Left colon (tissue), 2 donors: ENCODE results near the gene USP17L21. TPM values are rescaled to one million over a fixed set of nuclear protein-coding genes. Genes with fewer than 3 reads are reported as not detected.
"Not testable (repeated sequence)": the region's sequence is repeated elsewhere in the genome, so short reads cannot be mapped to it uniquely, and the experiment has no call there.

Experiments used
- ATAC-seq: fragments of 200-7000 bp; cut with Tn5 transposase; one replicate; pipeline ENCODE4 v1.9.1; 2020; ENCODE audit warnings: mild to moderate bottlenecking, moderate library complexity
- DNase-seq, 2 donors: peaks; one replicate each; pipeline ENCODE4 v3.0.0-alpha.2; 2020
- intact Hi-C, 2 donors: fragments of 100-400 bp; cut with DNase I in 1 of 2; cut with micrococcal nuclease in 1 of 2; formaldehyde crosslinking; loops; one replicate each; pipeline versions ENCODE4 v1.11.2 to v1.14.0; 2022; cut with DNase I, micrococcal nuclease
- long read RNA-seq: library from polyadenylated mRNA; unstranded; transcript quantifications from one replicate; pipeline ENCODE4 v2.0.0, GENCODE V29; 2021
- total RNA-seq, 2 donors: library from RNA; stranded (reverse); fragmentation: NEBNext Ultra II Directional; extraction: Animal tissue kit (Norgen Biotek cat#: 25700); gene quantifications; one replicate each; pipeline ENCODE4 v1.2.1, GENCODE V29; 2021
- donor health status: DM: no; HTN: no; CAD: no.
- donor health status: DM: yes; HTN: yes; CAD: no.

USP17L21 gene
- not detected for total RNA-seq
- long read RNA-seq: 0 reads

GRCh38 chr4:9262572-9262971 lies at the start of gene USP17L21:
USP17L21 (plus strand) TSS chr4:9262872; CDS start chr4:9262872, 0 bp downstream.
- ATAC-seq, intact Hi-C loops, DNase-seq: not testable (repeated sequence)

- ATAC-seq, intact Hi-C loops: not testable (repeated sequence)
- peak; percentile 1 to 5 for DNase-seq
Observed at GRCh38 chr4:9214701-9215100, 48.0 kb upstream of the USP17L21 start.

GRCh38 chr4:9215105-9215504 lies 47.6 kb upstream of the USP17L21 start, which contains the start of gene USP17L11:
USP17L11 (plus strand) TSS chr4:9215405; CDS start chr4:9215405, 0 bp downstream.
- ATAC-seq, DNase-seq: not testable (repeated sequence)

GRCh38 chr4:9219852-9220251 lies 42.8 kb upstream of the USP17L21 start, which contains the start of gene USP17L12:
USP17L12 (plus strand) TSS chr4:9220152; CDS start chr4:9220152, 0 bp downstream.
- intact Hi-C loops, DNase-seq, ATAC-seq: not testable (repeated sequence)

More at GRCh38 chr4:9215105-9215504, 47.6 kb upstream of the USP17L21 start, which contains the start of gene USP17L11:
- intact Hi-C loops: not testable (repeated sequence)

- DNase-seq, ATAC-seq, intact Hi-C loops: not testable (repeated sequence)
Observed at GRCh38 chr4:9224596-9224995, 38.1 kb upstream of the USP17L21 start, which contains the start of gene USP17L13. USP17L13 (plus strand) TSS chr4:9224896; CDS start chr4:9224896, 0 bp downstream.

GRCh38 chr4:9230249-9230648 lies 32.4 kb upstream of the USP17L21 start:
- ATAC-seq, DNase-seq, intact Hi-C loops: not testable (repeated sequence)

GRCh38 chr4:9234085-9234484 lies 28.6 kb upstream of the USP17L21 start, which contains the start of gene USP17L15:
USP17L15 (plus strand) TSS chr4:9234385; CDS start chr4:9234385, 0 bp downstream.
- ATAC-seq, DNase-seq, intact Hi-C loops: not testable (repeated sequence)

- DNase-seq: peak; percentile 0 to 8
- ATAC-seq, intact Hi-C loops: not testable (repeated sequence)
Observed at GRCh38 chr4:9238461-9238860, 24.2 kb upstream of the USP17L21 start.

GRCh38 chr4:9243579-9243978 lies 19.1 kb upstream of the USP17L21 start, which contains the start of gene USP17L17:
USP17L17 (plus strand) TSS chr4:9243879; CDS start chr4:9243879, 0 bp downstream.
- ATAC-seq, DNase-seq, intact Hi-C loops: not testable (repeated sequence)

GRCh38 chr4:9247953-9248680 lies 14.6 kb upstream of the USP17L21 start, which contains the start of gene USP17L18:
USP17L18 (plus strand) TSS chr4:9248630; CDS start chr4:9248630, 0 bp downstream.
- DNase-seq: peak in 1 of 2 donors; percentile 24
- intact Hi-C loops, ATAC-seq: not testable (repeated sequence)

GRCh38 chr4:9253078-9253477 lies 9.6 kb upstream of the USP17L21 start, which contains the start of gene USP17L19:
USP17L19 (plus strand) TSS chr4:9253378; CDS start chr4:9253378, 0 bp downstream.
- ATAC-seq, intact Hi-C loops, DNase-seq: not testable (repeated sequence)

GRCh38 chr4:9257824-9258223 lies 4.8 kb upstream of the USP17L21 start, which contains the start of gene USP17L20:
USP17L20 (plus strand) TSS chr4:9258124; CDS start chr4:9258124, 0 bp downstream.
- DNase-seq, ATAC-seq, intact Hi-C loops: not testable (repeated sequence)

- ATAC-seq, intact Hi-C loops, DNase-seq: not testable (repeated sequence)
Observed at GRCh38 chr4:9267319-9267718, 4.6 kb downstream of the USP17L21 start, which contains the start of gene USP17L22. USP17L22 (plus strand) TSS chr4:9267619; CDS start chr4:9267619, 0 bp downstream.

- DNase-seq: peak in 1 of 2 donors; percentile 52
- intact Hi-C loops, ATAC-seq: not testable (repeated sequence)
Observed at GRCh38 chr4:9271719-9272118, 9.0 kb downstream of the USP17L21 start.

Other genes starting within 250 kb of the USP17L21 start
- not detected for gene FAM90A26, start 92.5 kb upstream of the USP17L21 start, total RNA-seq
- not detected for gene USP17L10, start 52.2 kb upstream of the USP17L21 start, total RNA-seq
- gene USP17L11, start 47.5 kb upstream of the USP17L21 start, total RNA-seq: not detected
- not detected for gene USP17L12, start 42.7 kb upstream of the USP17L21 start, total RNA-seq
- not detected for gene USP17L13, start 38.0 kb upstream of the USP17L21 start, total RNA-seq
- gene USP17L15, start 28.5 kb upstream of the USP17L21 start, total RNA-seq: not detected
- gene USP17L17, start 19.0 kb upstream of the USP17L21 start, total RNA-seq: not detected
- not detected for gene USP17L18, start 14.2 kb upstream of the USP17L21 start, total RNA-seq
- not detected for gene USP17L19, start 9.5 kb upstream of the USP17L21 start, total RNA-seq
- gene USP17L20, start 4.7 kb upstream of the USP17L21 start, total RNA-seq: not detected
- gene USP17L22, start 4.7 kb downstream of the USP17L21 start, total RNA-seq: not detected
- gene USP17L24, start 62.3 kb downstream of the USP17L21 start, total RNA-seq: not detected
- gene USP17L25, start 67.0 kb downstream of the USP17L21 start, total RNA-seq: not detected
- not detected for gene USP17L26, start 71.8 kb downstream of the USP17L21 start, total RNA-seq
- gene USP17L5, start 76.5 kb downstream of the USP17L21 start, total RNA-seq: not detected
- not detected for gene USP17L27, start 81.3 kb downstream of the USP17L21 start, total RNA-seq
- gene USP17L28, start 86.0 kb downstream of the USP17L21 start, total RNA-seq: not detected
- not detected for gene USP17L29, start 90.8 kb downstream of the USP17L21 start, total RNA-seq
- gene USP17L30, start 100.3 kb downstream of the USP17L21 start, total RNA-seq: not detected
- not detected for gene DEFB131A, start 181.5 kb downstream of the USP17L21 start, total RNA-seq